PFSK-1 (cell line): Measurements from ENCODE around the gene USP6. TPM values are rescaled to one million over a fixed set of nuclear protein-coding genes. Genes with fewer than 3 reads are reported as not detected.

Experiments used
- FOXP2 ChIP-seq: optimal IDR thresholded peaks from 2 replicates; pipeline ENCODE3; 2011; ENCODE audit warnings: borderline replicate concordance, control low read depth, inconsistent platforms; ENCODE audit not compliant: insufficient read depth; ENCODE audit errors: extremely low read length, extremely low read depth
- POLR2AphosphoS5 ChIP-seq: IDR thresholded peaks from 2 replicates; pipeline ENCODE4 v1.6.1; 2012; ENCODE audit warnings: low read depth, mild to moderate bottlenecking, control low read depth, low read length, moderate library complexity
- REST ChIP-seq, 2 experiments: IDR thresholded peaks; 2 replicates each; pipeline versions ENCODE4 v1.6.1 to v1.8.0; 2011 to 2012; ENCODE audit warnings: low read depth in 2 of 2, low read length in 2 of 2, control low read depth in 1 of 2, inconsistent platforms in 1 of 2, mild to moderate bottlenecking in 1 of 2, moderate library complexity in 1 of 2; ENCODE audit not compliant: insufficient read depth in 1 of 2
- SIN3A ChIP-seq: IDR thresholded peaks from 2 replicates; pipeline ENCODE4 v1.6.1; 2012; ENCODE audit warnings: mild to moderate bottlenecking, low read length, moderate library complexity, borderline replicate concordance; ENCODE audit not compliant: insufficient read depth
- TAF1 ChIP-seq: IDR thresholded peaks from 2 replicates; pipeline ENCODE4 v1.6.1; 2012; ENCODE audit warnings: low read length, control low read depth, borderline replicate concordance; ENCODE audit not compliant: insufficient read depth
- polyA plus RNA-seq: library from polyadenylated mRNA; unstranded; fragments of >200 nt; gene quantifications from one replicate; pipeline ENCODE4 v1.2.1, GENCODE V29; 2012; ENCODE audit warnings: low read depth, missing spikeins; ENCODE audit not compliant: insufficient read length

The USP6 gene
- polyA plus RNA-seq: 0.39 TPM

DNA sequence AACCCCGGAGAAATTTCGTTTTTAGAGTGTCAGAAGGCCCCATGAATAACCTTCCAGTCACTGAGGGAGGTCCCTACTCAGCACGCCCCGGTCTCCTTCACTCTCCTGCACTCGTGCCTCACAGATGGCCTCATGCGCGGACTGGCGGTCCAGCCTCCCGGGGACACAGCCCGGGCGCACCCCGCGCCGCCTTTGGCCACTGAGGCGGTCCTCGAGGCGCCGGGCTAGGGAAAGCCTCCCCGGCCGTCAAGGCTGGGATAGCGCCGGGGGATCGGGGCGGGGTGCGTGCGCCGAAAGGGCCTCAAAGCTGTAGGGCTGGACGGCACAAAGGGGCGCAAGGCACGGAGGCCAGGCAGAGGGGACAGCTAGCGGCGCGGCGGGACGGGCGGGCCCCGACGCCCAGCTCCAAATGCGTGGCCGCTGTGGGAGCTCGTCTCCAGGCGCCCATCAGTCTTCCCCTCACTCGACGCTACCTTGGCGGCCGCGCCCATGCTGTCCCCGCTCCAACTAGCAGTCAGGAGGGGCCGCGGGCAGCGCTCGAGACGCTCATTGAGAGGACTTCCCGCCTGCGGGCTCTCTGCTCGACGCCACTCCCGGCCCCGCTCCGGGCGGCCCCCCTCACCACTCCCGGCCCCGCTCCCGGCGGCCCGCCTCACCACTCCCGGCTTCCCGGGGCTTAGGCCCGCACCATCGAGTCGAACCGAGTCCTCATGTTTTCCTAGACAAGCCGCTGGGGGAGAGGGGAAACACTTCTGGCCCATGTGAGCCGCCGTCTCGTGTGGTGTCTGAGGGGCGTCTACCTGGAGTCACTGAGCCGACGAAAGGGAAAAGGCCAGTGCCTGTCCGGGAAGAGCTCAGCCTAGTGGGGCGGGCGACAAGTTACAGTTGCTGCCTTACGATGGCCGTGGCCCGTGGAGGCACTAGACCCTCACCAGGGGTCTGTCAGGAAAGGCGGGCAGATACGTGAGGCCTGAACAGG is at the start of gene USP6:
USP6 (plus strand) TSS at position 360 of the 979 bp plus-strand sequence. CDS start 14,336 bp downstream, outside the sequence.
- TF ChIP-seq SIN3A (no peak), TAF1 (no peak), FOXP2 (no peak), REST (IDR thresholded peaks at IDR 0.05; ENCODE audit: insufficient read depth in 1 of 2, low read depth in 2 of 2, low read length in 2 of 2) (no peak), POLR2AphosphoS5 (no peak)

GRCh38 chr17:5068236-5068635 is 47.6 kb upstream of the USP6 start:
- TF ChIP-seq POLR2AphosphoS5: no peak
- no peak for TF ChIP-seq FOXP2
- TF ChIP-seq SIN3A: no peak
- no peak for TF ChIP-seq REST (IDR thresholded peaks at IDR 0.05; ENCODE audit: insufficient read depth in 1 of 2, low read depth in 2 of 2, low read length in 2 of 2)
- no peak for TF ChIP-seq TAF1

DNA sequence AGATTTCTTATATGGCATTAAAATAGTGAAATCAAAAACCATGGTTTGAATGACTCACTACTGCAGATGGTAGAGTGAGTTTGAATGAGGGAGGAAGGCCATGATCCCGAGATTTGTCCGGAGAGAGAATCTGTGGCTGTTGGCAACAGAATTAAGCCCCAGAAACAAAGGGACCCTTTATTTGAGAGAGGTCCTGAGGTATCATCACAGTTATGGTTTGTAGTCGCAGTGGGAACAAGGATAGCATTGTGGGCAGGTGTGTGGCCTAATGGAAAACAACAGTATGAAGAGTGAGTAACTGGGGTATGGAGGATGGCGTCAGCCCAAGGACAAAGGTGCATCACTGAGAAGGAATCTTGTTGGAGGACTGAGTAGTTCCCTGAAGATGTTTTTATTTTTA is 46.1 kb upstream of the USP6 start:
- TF ChIP-seq REST (IDR thresholded peaks at IDR 0.05; ENCODE audit: insufficient read depth in 1 of 2, low read depth in 2 of 2, low read length in 2 of 2): no peak
- no peak for TF ChIP-seq POLR2AphosphoS5
- no peak for TF ChIP-seq TAF1
- TF ChIP-seq FOXP2: no peak
- no peak for TF ChIP-seq SIN3A

- TF ChIP-seq REST (IDR thresholded peaks at IDR 0.05; ENCODE audit: insufficient read depth in 1 of 2, low read depth in 2 of 2, low read length in 2 of 2) (no peak), SIN3A (no peak), FOXP2 (no peak), POLR2AphosphoS5 (no peak), TAF1 (no peak)
Measured at GRCh38 chr17:5077781-5078105, 38.1 kb upstream of the USP6 start.
